ENCODE data around the gene C8A. TPM values are rescaled to one million over a fixed set of nuclear protein-coding genes. Genes with fewer than 3 reads are reported as not detected.

Gene C8A
- total RNA-seq, 1 donor from 2014 or later, result not detected

GRCh38 chr1:56836359-56836758 is 18.2 kb upstream of the C8A start:
- intact Hi-C loops (cut with micrococcal nuclease), result no loop called here

DNA sequence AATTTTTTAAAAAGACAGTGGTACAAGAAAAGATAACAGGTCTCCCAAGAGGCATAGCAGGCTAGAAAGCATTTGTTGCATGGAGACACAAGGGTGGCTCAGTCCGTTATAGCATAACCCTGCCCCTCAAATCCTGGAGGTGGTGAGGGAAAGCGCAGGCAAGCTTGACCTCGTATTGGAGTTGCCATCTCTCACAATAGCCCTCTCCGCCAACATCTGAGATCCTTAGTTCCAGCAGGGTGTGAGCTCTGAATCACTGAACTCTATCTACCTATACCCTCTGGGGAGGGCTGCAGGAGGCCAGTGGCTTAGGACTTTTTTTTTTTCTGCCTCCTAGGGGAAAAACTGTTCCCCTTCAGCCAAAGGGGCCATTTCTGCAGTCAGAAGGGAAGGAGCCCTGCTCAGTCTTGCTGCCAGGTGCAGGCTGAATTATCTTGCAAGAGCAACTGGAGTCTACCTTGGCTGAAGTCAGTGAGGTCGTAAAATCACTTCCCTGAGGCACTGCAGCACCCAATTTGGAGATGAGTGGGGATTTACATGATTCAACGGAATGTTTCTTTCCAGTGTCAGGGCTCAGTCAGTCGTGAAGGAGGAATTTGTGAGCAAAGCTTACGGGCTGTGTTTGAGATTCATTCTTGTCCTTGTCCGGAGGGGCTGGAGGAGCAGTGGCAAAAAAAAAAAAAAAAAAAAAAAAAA is 17.2 kb upstream of the C8A start:
- intact Hi-C loops (cut with micrococcal nuclease), result no loop called here

DNA sequence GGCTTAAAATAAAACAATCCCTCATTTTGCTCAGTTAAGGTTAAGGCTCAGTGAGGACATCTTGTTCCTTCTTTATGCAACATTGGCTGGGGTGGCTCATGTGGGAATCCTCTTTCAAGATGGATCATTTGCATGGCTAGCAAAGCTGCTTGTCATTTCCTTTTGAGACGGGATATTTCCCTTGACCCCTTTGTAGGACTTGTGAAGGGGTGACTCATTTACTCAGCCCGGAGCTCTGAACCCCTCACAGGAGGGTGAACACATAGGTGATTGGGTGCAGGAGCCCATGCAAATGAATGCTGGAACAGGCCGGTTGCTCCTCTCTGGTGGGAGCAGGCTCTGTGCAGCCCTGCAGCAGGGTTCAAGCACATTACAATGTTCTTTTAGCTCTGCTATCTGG is 15.8 kb upstream of the C8A start:
- intact Hi-C loops (cut with micrococcal nuclease), result no loop called here

GRCh38 chr1:56843544-56843943 is 11.1 kb upstream of the C8A start:
- intact Hi-C loops (cut with micrococcal nuclease), result no loop called here

DNA sequence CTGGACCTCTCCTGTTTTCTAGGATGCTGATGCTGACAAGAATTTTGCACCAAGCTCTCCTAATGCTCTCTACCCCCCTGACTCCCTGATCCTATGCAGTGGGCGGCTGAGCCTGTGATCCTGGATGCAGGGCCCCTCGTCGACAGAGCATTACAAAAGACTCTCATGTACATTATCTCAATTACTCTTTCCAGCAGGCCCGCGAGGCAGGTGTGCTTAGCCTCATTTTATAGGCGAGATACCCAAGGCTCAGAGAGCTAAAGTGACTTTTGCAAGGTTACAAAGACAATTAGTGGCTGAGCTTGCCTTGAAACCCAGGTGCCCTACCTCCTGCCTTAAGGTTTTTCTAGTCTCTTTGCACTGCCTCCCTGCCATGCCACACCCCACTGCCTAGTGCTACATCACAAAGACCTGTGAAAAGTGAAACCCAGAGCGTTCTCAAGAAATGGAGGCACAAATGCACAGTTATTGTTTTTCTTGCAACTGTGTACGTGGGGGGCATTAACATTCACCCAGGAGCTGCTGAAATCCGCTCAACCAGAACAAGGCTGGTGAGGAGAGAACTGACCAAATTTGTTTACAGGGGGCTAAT is 10.0 kb upstream of the C8A start:
- intact Hi-C loops (cut with micrococcal nuclease), result no loop called here

GRCh38 chr1:56845343-56845742 is 9.3 kb upstream of the C8A start:
- intact Hi-C loops (cut with micrococcal nuclease), result no loop called here

DNA sequence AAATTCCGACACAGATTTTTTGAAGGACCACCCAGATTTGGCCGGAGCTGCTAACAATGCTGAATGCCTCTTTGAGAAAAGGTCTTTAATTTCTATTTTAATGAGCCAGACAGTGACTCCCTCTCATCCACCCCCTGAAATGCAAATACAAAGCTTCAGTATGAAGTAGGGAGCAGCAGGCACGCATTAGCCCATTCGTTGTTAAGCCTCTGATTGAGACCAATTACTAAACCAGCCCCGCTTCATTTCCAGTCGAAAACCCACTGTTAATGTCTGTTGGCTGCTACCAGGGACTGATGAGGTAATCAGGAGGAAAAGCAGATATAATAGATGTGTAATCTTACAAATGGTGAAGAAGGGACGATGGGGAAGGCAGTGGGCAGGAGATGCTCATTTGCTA is 4.8 kb upstream of the C8A start:
- intact Hi-C loops (cut with micrococcal nuclease), result no loop called here

DNA sequence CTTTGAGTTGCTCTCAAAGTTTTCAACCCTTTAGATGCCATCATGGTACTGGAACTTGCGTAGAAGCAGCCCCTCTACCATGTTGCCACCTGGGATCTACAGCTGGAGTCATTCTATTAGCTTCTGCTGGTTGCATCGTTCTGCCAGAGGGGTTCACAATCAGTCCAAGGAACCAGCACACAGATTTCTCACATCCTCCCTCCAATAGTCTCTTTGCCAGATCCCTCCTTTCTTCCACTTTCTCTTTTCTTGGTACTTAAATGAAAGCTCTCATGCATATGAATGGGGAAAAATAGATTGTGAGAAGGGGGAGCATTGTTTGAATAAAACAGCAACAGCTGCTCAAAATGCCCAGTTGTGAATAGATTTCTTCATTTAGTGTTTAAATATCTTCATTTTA is 4.2 kb upstream of the C8A start:
- intact Hi-C loops (cut with micrococcal nuclease), result no loop called here

DNA sequence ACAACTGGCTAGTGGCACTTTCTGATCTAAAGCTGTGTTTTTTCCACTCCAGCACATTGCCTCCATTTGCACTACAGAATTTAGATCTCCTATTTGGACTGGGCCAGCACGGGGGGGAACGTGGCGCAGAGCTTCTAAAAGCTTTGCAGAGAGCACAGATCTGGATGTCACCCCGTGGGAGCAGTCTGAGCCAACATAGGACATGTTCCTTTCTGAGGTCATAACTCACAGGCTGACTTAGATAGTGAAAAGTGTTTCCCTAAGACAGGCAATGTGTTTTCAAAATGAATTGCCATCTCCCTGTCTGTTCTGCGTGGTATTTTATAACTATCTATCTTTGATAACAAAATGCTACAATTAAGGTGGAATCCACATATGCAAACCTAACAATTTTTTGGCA is 3.7 kb upstream of the C8A start:
- intact Hi-C loops (cut with micrococcal nuclease), result no loop called here

- intact Hi-C loops (cut with micrococcal nuclease), result no loop called here
These were observed 2.1 kb upstream of the C8A start for GRCh38 chr1:56852476-56852875.

GRCh38 chr1:56855190-56855589 is 593 bp downstream of the C8A start:
- intact Hi-C loops (cut with micrococcal nuclease), result no loop called here

DNA sequence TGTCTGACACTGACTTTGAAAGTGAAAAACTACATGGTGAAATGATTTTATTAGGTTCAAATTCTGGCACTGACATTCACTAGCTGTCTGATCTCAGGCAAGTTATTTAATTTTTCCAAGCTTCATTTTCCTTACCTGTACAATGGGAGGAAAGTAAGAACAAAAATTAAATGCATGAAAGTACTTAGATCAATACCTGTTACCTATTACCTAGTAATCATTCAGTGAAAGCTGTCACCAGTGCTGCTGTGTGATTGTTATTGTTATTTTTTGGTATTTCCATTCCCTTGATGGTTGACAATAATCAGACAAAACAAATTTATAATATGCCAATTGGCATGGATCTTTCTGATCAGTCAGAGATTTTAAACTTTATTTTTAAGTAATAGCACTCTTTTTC is 1.6 kb downstream of the C8A start:
- intact Hi-C loops (cut with micrococcal nuclease), result no loop called here

GRCh38 chr1:56859287-56859686 is 4.7 kb downstream of the C8A start:
- intact Hi-C loops (cut with micrococcal nuclease), result no loop called here

DNA sequence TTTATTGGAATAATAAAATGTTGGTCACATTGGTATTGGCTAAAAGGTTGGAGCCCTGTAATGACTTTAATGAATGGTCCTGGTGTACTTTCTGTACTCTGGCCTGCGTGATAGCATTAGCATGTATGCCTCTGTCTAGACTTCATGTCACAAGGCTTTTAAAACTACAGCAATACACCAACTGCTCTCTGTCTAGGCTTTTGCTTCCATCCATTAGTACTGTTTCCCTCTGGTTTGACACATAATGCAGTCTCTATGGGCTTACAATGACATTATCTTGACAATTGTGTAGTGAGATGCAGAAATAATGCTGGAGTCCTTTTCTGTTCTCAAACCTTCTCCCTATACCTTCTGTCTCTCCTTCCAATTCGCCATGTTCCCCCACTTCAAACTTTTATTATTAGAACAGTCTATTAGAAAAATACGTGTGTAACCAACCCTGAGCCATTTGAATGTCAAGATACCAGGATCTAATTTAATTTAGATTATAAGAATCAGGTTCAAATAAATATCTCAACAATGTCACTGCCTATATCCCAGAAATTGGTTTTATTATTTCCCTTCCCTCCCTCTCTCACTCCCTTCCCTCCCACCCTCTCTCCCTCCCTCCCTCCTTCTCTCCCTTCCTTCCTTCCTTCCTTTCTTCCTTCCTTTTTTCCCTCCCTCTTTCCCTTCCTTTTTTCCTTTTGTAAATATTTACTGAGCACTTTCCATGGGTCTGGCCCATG is 8.8 kb downstream of the C8A start:
- intact Hi-C loops (cut with micrococcal nuclease), result no loop called here

GRCh38 chr1:56864430-56864829 is 9.8 kb downstream of the C8A start:
- intact Hi-C loops (cut with micrococcal nuclease), result no loop called here

DNA sequence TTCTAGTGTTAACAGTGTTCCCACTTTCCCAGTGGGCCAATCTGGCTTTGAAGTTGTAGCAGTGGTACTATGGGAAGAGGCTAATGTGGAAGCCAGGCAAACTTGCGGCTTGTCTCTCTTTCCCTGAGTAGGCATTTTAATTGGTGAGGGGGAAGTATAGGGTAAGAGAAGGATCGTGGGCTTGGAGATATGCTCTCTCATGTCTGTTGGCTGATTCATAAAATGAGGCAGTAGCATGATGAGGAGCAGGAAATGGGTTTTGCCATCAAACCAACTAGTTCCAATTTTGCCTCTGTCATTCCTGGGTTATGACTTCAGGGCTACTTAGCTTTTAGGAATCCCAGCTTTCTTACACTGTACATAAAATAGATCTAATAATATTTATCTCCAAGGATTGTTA is 12.1 kb downstream of the C8A start:
- intact Hi-C loops (cut with micrococcal nuclease), result no loop called here

GRCh38 chr1:56867491-56867890 is 12.9 kb downstream of the C8A start:
- intact Hi-C loops (cut with micrococcal nuclease), result no loop called here

DNA sequence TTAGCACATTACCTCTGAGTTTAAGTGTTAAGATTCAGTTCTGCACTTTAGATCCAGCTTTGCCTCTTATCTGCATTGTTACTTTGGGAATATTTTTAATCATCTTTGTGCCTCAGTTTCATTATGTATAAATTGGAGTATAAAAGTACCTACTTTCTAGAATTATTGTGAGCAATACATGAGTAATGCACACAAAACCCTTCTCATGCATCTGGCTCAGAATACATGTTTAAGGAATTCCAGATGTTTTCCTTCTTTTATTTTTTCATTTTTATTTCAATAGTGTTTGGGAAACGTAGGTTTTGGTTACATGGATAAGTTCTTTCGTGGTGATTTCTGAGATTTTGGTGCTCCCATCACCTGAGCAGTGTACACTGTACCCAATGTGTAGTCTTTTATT is 14.2 kb downstream of the C8A start:
- intact Hi-C loops (cut with micrococcal nuclease), result no loop called here

- intact Hi-C loops (cut with micrococcal nuclease), result no loop called here
These were observed 18.0 kb downstream of the C8A start for GRCh38 chr1:56872597-56872996.

DNA sequence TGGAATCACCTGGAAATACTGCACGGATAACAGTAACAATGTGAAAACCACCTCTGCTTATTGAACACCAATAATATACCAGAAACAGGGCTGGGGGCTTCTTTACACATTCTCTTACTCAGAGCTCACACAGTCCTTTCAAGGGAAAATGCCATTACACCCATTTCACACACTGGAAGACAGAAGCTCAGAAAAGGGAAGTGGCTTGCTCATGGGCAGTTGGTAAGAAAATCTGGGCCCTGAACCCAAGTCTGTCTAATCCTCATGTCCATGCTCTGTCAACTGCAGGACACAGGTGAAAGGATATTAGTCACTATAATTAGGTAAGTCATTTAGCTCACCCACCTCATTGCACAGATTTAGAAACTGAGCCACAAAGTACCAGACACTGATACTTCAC is 18.6 kb downstream of the C8A start:
- intact Hi-C loops (cut with micrococcal nuclease), result no loop called here

- intact Hi-C loops (cut with micrococcal nuclease), result no loop called here
These were observed 20.1 kb downstream of the C8A start for GRCh38 chr1:56874689-56875088.

DNA sequence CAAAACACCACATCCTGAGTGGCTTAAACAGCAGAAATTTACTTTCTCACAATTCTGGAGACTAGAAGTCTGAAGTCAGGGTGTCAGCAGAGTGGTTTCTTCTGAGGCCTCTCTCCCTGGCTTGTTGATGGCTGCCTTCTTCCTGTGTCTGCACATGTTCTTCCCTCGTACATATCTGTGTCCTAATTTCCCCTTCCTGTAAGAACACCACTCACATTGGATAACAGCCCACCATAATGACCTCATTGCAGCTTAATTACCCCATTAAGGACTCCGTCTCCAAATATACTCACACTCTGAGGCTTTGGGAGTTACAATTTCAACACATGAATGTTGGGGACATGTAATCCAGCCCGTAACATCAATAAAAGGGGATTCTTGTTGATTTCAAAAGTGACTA is 23.4 kb downstream of the C8A start:
- intact Hi-C loops (cut with micrococcal nuclease), result no loop called here

GRCh38 chr1:56880774-56881173 is 26.2 kb downstream of the C8A start:
- intact Hi-C loops (cut with micrococcal nuclease), result no loop called here
